ENCODE measurements around the gene GCGR. TPM values are rescaled to one million over a fixed set of nuclear protein-coding genes. Genes with fewer than 3 reads are reported as not detected.

Gene GCGR
- total and polyA plus RNA-seq, 2 of the 13 experiments (the other 11 are each of a cell fraction or from before 2014, with no cell fraction given) = 0.04 to 0.13 TPM

DNA sequence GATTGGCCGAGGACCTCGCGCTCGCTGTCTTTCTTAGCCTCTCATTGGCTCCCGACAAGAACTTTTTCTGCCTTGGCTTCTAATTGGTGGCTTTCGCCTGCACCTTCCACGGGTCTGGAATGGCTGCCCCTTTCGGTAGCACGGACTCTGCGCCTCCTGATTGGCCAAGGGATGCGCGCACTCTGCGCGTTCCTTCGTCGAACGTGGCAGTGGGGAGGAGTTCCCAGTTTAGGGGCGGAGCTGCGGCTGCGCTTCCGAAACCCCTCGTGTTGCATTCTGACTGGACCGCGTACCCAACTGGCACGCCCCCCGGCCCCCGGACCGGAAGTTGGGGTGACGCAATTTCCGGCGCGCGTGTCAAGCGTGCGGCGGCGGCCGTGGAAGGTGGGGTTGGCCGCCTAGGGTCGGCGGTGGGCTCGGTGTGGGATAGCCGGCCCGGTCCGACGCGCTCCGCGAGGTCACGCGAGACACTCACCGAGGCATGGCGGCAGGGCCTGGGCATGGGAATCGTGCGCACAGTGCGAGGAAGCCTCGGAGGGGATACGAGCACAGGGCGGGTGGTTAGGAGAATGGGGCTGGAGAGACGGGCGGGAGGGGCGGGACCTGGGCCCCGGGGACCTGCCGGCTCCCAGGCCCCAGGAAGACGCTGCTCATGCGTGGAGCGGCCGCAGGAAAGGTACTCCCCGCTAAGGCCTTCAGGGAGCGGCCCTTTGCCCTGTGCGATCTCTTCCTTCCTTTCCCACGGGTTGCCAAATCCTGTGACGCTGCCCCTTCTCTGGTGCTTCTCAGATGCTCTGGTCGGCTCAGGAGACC is 57.0 kb downstream of the GCGR start (continued):
- TF ChIP-seq ZNF7 (CRISPR knock-in tag; IDR thresholded peaks at IDR 0.05) (peak; percentile 11; the same call in 1 of the 2 replicates), SNAI1 (CRISPR knock-in tag; IDR thresholded peaks at IDR 0.05; ENCODE audit: borderline replicate concordance) (peak; percentile 82; the same call in 1 of the 2 replicates), FIP1L1 (IDR thresholded peaks at IDR 0.05; ENCODE audit: borderline replicate concordance, insufficient read depth, low read depth, low read length) (no peak)
- TF ChIP-seq, protein P1, sequence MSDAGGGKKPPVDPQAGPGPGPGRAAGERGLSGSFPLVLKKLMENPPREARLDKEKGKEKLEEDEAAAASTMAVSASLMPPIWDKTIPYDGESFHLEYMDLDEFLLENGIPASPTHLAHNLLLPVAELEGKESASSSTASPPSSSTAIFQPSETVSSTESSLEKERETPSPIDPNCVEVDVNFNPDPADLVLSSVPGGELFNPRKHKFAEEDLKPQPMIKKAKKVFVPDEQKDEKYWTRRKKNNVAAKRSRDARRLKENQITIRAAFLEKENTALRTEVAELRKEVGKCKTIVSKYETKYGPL (CRISPR knock-in tag; IDR thresholded peaks at IDR 0.05) = 0 out of 2 replicates have a peak, but pooled peaks have one; percentile 53

DNA sequence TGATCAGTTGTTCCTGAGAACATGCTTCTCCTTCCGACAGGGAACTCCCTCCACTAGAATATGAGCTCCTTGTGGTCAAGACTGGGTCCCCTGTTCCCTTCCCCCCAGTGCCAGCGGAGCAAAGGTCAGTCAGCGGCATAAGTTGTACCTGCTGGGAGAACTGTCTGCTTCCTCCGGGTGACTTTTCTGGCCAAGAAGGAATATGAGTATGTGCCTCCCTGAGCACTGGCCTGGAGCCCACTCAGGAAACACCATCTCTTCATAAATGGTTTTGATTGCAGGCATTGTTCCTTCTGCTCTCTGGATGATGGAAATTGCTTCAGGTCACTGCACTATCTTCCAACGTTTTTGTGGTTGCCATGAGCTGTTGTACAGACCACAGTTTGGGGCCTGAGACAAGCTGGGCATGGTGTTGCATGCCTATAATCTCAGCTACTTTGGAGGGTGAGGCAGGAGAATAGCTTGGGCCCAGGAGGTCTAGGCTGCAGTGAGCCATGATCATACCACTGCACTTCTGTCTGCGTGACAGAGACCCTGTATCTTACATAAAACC is 59.2 kb downstream of the GCGR start:
- H3K4me2 ChIP-seq (ENCODE audit: low read depth, low read length) = peak overlapping the region; percentile 78
- peaks cover 77% of the 10 kb centered on the region for H3K4me1 ChIP-seq (ENCODE audit: insufficient read depth, low read length)
- peak overlapping the region; percentile 39 for H3K9ac ChIP-seq (ENCODE audit: insufficient read depth, low read depth, low read length)
- no peak for ATAC-seq
- CTCF ChIA-PET (ENCODE audit: low intra/inter-chr PET ratio, low total read pairs) = no interaction called here
- peak overlapping the region in 2 of 3 experiments; percentile 13 to 91; a peak in 3 of 6 replicates for H3K4me3 ChIP-seq (replicated peaks in 1 of 3; ENCODE audit: insufficient read depth in 1 of 3, low read depth in 2 of 3, low read length in 3 of 3)
- H4K20me1 ChIP-seq (ENCODE audit: insufficient read depth, low read length) = peaks cover 54% of the 10 kb centered on the region
- no TSS peak for BruUV-seq (replicated peaks)
- H2AFZ ChIP-seq (ENCODE audit: low read length) = no peak overlapping the region
- peak overlapping the region; percentile 30 for H3K27ac ChIP-seq (ENCODE audit: extremely low read length, insufficient read depth, low read length)
- FAIRE-seq = no peak
- in situ Hi-C loops (cut with HindIII; ENCODE audit: extremely low pct_ligation_motif_present, low pct_unique_long_range_greater_than_20kb) (no loop called here), intact Hi-C loops (cut with micrococcal nuclease; ENCODE audit: unreplicated experiment) (loop anchor here (5.0 kb wide), 1 partner anchor 41 kb away; no protein-coding TSS in a partner anchor)
- H3K9me3 ChIP-seq (ENCODE audit: low read length) = no peaks in the 10 kb centered on the region
- peaks cover 56% of the 10 kb centered on the region for H3K79me2 ChIP-seq (ENCODE audit: insufficient read depth, low read length)
- no peak for DNase-seq (ENCODE audit: low spot score)
- H3K27me3 ChIP-seq (ENCODE audit: control insufficient read depth in 1 of 2, insufficient read depth in 2 of 2, low read length in 2 of 2) = no peaks in the 10 kb centered on the region; a peak in 1 of 5 replicates
- H3K36me3 ChIP-seq (replicated peaks in 1 of 2; ENCODE audit: control insufficient read depth in 1 of 2, insufficient read depth in 2 of 2, low read length in 2 of 2) = peaks cover 15 to 37% of the 10 kb centered on the region in 2 experiments
- POLR2A ChIA-PET = interaction anchor here (0.5 to 3.7 kb wide), 10 partner anchors 10 to 1186 kb away, joined by 3 to 21 read pairs (median 4); partner anchors contain the start of genes DCXR and MCRIP1
- 64% methylated on average over 6 of the region's 6 CpGs for whole genome bisulfite sequencing (ENCODE audit: low lambda C conversion rate)
- TF ChIP-seq SYNCRIP (IDR thresholded peaks at IDR 0.05; ENCODE audit: insufficient read depth, low read depth, low read length) = no peak
- TF ChIP-seq GMEB1 (CRISPR knock-in tag; IDR thresholded peaks at IDR 0.05; ENCODE audit: borderline replicate concordance) = no peak
- TF ChIP-seq SRF (IDR thresholded peaks at IDR 0.05; ENCODE audit: low read depth, low read length) = no peak
- no peak for TF ChIP-seq MEIS2 (CRISPR knock-in tag; IDR thresholded peaks at IDR 0.05)
- no peak for TF ChIP-seq MIER2 (CRISPR knock-in tag; IDR thresholded peaks at IDR 0.05)
- TF ChIP-seq FOSL2 (CRISPR knock-in tag; IDR thresholded peaks at IDR 0.05) = no peak
- no peak for TF ChIP-seq SUZ12 (IDR thresholded peaks at IDR 0.05; ENCODE audit: low read depth, low read length)
- TF ChIP-seq IKZF4 (CRISPR knock-in tag; IDR thresholded peaks at IDR 0.05; ENCODE audit: borderline replicate concordance, low read depth, not compliant biosample characterization) = no peak
- TF ChIP-seq, protein P2, sequence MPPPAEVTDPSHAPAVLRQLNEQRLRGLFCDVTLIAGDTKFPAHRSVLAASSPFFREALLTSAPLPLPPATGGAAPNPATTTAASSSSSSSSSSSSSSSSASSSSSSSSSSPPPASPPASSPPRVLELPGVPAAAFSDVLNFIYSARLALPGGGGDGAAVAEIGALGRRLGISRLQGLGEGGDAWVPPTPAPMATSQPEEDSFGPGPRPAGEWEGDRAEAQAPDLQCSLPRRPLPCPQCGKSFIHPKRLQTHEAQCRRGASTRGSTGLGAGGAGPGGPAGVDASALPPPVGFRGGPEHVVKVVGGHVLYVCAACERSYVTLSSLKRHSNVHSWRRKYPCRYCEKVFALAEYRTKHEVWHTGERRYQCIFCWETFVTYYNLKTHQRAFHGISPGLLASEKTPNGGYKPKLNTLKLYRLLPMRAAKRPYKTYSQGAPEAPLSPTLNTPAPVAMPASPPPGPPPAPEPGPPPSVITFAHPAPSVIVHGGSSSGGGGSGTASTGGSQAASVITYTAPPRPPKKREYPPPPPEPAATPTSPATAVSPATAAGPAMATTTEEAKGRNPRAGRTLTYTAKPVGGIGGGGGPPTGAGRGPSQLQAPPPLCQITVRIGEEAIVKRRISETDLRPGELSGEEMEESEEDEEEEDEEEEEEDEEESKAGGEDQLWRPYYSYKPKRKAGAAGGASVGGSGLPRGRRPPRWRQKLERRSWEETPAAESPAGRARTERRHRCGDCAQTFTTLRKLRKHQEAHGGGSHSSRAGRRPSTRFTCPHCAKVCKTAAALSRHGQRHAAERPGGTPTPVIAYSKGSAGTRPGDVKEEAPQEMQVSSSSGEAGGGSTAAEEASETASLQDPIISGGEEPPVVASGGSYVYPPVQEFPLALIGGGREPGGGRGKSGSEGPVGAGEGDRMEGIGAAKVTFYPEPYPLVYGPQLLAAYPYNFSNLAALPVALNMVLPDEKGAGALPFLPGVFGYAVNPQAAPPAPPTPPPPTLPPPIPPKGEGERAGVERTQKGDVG (CRISPR knock-in tag; IDR thresholded peaks at IDR 0.05; ENCODE audit: borderline replicate concordance) = 0 out of 2 replicates have a peak, but pooled peaks have one; percentile 86
- TF ChIP-seq TARDBP (CRISPR knock-in tag; IDR thresholded peaks at IDR 0.05) = no peak
- TF ChIP-seq ZNF354B (CRISPR knock-in tag; IDR thresholded peaks at IDR 0.05) = no peak

Measured in HepG2 (cell line).